SK-N-SH treated with all-trans-retinoic acid at 6 μM for 48 hours (cell line): ENCODE results near the gene ISM2.

ENCODE experiments used
- ARNTL ChIP-seq: fragments of 450-650 bp; formaldehyde crosslinking; IDR thresholded peaks from 2 replicates; pipeline ENCODE4 v1.5.0; 2020; ENCODE audit warnings: low read depth, mild to moderate bottlenecking, moderate library complexity, borderline replicate concordance
- PPARA ChIP-seq: fragments of 250-450 bp; sonication (Bioruptor Pico); IDR thresholded peaks from 2 replicates; pipeline ENCODE4 v1.5.0; 2020; ENCODE audit warnings: mild to moderate bottlenecking, borderline replicate concordance

DNA sequence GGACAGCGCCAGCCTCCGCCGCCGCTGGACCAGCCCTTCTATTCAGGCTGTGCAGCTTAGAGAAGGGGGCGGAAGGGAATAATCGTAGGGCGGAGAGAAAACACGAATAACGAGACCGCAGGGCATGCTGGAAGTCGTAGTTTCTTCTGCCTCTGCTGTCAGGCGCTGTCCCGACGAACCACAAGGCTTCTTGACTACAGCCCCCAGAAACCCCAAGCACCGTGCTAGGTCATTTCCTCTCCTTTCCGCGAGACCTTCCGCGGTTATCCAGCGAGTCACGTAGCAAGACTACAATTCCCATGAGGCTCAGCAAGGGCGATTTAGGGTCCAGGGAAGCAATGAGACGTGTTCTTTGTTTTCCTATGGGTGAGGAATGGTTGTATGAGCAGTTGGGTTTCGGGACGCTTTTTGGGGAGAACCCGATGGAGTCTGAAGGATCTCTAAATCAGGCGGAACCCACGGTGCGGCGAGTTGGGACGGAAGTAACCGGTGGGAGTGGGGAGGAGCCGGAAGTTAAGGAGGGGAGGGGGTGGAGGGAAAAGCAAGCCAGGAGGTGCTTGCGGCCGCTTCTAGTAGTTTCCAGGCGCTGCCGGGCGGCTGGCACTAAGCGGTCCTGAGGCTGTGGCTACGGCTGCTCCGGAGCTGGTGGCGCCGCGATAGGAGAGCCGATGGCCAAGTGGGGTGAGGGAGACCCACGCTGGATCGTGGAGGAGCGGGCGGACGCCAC, 40.9 kb downstream of the ISM2 start, which contains the start of the genes AHSA1 and VIPAS39:
- TF ChIP-seq ARNTL (CRISPR knock-in tag) (no peak), PPARA (CRISPR knock-in tag) (no peak)
